Nephron progenitor cell (in vitro differentiated cells): ENCODE data around the gene ATP5PO.

Experiments used
- DNase-seq: peaks from one replicate; pipeline ENCODE4 v3.0.0; 2021
- H3K27ac Mint-ChIP-seq: 2 replicates; pipeline ENCODE4 v1.8.0; 2021; ENCODE audit warnings: mild to moderate bottlenecking, moderate library complexity, mixed read lengths
- H3K27me3 Mint-ChIP-seq: 2 replicates; pipeline ENCODE4 v1.8.0; 2021; ENCODE audit warnings: mild to moderate bottlenecking, low read depth, mixed read lengths; ENCODE audit not compliant: poor library complexity
- H3K36me3 Mint-ChIP-seq: 2 replicates; pipeline ENCODE4 v1.8.0; 2021; ENCODE audit warnings: low read depth, mixed read lengths
- H3K4me1 Mint-ChIP-seq: 2 replicates; pipeline ENCODE4 v1.8.0; 2021; ENCODE audit warnings: mixed read lengths
- H3K4me3 Mint-ChIP-seq: 2 replicates; pipeline ENCODE4 v1.8.0; 2021; ENCODE audit warnings: mild to moderate bottlenecking, moderate library complexity, mixed read lengths
- H3K9me3 Mint-ChIP-seq: 2 replicates; pipeline ENCODE4 v1.8.0; 2021; ENCODE audit warnings: mild to moderate bottlenecking, moderate library complexity, mixed read lengths
- TF ChIP-seq, protein P1 (sequence below): fragments of 200-600 bp; sonication (generic); IDR thresholded peaks from 2 replicates; pipeline ENCODE4 v1.5.0; 2021; ENCODE audit warnings: antibody characterized with exemption

The ATP5PO gene

DNA sequence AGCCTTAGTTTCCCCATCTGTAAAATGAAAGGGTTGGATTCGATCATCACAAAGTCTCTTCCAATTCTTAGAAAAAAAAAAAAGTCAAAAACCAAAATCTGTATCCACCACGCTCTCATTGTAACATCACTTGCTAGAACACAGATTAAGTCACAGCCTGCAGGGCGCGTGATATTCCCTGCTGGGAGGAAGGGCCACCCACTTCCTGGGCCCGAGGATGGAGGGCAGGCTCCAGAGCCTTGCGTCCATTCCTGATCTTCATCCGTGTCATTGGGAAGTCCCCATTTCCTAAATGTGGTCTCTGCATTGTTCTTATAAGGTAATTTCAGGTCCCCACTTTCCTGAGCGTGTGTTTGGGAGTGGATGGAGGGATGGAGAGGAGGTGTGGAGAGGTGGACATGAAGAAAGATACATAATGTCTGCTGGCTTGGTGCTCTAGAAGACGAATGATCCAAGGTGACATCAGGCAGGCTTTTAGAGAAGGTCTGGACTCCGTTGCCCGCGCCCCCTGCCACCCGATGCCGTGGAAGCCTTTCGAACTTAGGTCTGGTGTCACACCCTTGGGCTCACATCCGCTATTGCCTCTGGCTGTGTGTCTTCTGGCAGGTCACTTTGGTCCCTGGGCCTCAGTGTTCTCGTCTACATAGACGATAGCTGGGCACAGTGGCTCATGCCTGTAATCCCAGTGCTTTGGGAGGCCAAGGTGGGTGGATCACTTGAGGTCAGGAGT is 56.1 kb downstream of the ATP5PO start:
- peak overlapping the region; percentile 67 for H3K27ac Mint-ChIP-seq
- H3K36me3 Mint-ChIP-seq, result no peaks in the 10 kb centered on the region
- no peak overlapping the region for H3K4me3 Mint-ChIP-seq
- TF ChIP-seq, protein P1, sequence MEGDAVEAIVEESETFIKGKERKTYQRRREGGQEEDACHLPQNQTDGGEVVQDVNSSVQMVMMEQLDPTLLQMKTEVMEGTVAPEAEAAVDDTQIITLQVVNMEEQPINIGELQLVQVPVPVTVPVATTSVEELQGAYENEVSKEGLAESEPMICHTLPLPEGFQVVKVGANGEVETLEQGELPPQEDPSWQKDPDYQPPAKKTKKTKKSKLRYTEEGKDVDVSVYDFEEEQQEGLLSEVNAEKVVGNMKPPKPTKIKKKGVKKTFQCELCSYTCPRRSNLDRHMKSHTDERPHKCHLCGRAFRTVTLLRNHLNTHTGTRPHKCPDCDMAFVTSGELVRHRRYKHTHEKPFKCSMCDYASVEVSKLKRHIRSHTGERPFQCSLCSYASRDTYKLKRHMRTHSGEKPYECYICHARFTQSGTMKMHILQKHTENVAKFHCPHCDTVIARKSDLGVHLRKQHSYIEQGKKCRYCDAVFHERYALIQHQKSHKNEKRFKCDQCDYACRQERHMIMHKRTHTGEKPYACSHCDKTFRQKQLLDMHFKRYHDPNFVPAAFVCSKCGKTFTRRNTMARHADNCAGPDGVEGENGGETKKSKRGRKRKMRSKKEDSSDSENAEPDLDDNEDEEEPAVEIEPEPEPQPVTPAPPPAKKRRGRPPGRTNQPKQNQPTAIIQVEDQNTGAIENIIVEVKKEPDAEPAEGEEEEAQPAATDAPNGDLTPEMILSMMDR, result no peak
- peaks cover 8% of the 10 kb centered on the region for H3K27me3 Mint-ChIP-seq
- H3K4me1 Mint-ChIP-seq, result peaks cover 22% of the 10 kb centered on the region
- DNase-seq, result no peak
- no peaks in the 10 kb centered on the region for H3K9me3 Mint-ChIP-seq

DNA sequence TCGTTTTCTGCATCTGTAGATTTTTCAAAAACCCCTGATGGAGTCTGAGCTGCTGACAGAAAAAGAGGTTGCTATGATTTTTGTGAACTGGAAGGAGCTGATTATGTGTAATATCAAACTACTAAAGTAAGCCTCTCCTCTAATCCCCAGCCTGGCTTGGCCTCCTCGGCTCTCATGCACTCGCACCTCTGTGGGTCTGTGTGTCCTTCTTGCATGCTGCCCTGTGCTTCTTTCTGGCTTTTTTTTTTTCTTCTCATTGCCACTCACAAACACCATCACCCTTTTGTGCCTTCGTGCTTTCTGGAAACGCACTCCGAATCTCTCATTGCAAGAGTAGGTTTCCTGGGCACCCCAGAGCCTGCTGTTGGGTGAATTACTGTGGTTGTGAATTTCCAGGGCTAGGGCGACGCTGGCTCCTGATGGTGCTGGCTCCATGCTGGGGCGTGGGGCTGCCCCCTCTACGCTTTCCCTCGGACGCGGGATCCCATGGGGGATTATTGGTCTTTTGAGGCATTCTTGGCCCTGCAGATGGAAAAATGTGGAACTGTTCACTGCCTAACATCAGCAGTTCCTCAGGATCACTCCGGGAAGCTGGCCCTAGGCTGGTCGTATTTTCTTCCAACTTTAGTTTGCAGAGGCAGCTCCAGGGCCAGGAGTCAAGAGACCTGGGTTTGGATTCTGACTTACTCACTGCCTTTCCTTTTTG is 56.8 kb downstream of the ATP5PO start:
- Mint-ChIP-seq H3K36me3 (no peaks in the 10 kb centered on the region), H3K4me3 (peak overlapping the region; percentile 9), H3K27ac (peak overlapping the region; percentile 36), H3K4me1 (peaks cover 22% of the 10 kb centered on the region), H3K27me3 (peaks cover 8% of the 10 kb centered on the region), H3K9me3 (no peaks in the 10 kb centered on the region)
- no peak for DNase-seq
- TF ChIP-seq, protein P1, result no peak

DNA sequence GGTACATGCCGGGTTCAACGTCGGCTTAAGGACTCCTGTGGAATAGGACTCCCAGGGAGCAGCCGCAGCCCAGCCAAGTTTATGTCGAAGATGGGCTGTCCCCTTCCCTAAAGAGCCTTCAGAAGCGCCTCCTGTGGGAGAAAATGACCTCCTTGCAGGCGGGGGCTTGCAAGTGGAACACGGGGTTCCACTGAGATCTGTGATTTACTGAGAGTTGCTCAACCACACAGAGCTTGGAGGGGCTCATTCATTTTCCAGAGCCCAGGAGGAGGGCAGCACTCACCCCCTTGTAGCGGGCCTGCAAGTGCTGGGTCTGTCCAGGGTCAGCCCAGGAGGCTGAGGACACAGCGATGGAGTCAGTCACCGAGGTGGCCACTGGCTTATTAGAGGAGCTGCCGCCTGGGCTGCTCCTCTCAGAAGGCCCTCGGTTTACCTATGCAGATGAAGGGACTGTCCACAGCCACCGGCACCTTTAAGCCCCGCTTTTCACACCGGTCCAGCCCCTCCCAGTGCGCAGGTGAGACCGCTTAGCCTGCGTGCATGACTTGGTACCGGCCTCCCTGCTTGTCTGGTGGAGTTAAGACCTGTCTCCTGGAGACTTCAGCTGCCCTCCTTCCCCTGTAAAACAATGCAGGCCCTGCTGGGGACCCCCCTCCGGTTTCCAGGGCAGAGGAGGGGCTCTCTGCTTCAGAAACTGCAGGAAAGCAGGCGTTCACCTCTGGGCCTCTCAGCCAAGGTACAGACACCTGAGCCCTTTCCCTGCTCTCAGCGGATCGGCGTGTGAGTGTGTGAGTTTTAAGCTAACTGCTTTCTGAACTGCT is 57.5 kb downstream of the ATP5PO start:
- H3K9me3 Mint-ChIP-seq, result no peaks in the 10 kb centered on the region
- DNase-seq, result no peak
- no peaks in the 10 kb centered on the region for H3K36me3 Mint-ChIP-seq
- H3K27ac Mint-ChIP-seq, result peak overlapping the region; percentile 36
- H3K4me3 Mint-ChIP-seq, result no peak overlapping the region
- peaks cover 27% of the 10 kb centered on the region for H3K4me1 Mint-ChIP-seq
- TF ChIP-seq, protein P1, result no peak
- peaks cover 8% of the 10 kb centered on the region for H3K27me3 Mint-ChIP-seq

DNA sequence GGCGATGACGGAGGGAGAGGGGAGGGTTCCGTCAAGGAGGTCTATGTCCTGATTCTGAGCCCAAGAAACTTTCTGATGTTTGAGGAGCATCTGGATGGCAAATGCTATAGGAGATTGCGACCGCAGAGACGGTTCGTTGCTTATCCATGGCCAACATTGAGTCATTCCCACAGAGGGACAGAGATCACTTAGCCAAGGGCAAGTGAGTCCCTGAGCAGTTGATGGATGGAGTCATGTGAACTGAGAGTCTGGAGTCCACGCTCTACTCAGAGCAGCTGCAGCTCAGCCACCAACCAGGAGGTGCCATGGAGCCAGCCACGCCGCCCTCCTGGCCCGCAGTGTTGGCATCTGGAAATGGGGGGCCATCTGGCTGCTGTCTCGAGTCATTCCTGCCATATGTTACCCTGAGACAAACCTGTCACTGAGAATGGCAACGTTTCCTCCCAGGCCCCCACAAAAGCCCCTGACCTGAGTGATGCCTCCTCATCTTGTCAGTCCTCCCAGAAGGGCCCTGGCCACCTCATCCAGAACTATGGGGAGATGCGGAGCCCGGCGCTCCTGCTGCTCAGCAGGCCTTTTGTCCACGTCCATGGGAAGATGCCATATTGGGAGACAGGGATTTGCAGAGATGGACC is 58.6 kb downstream of the ATP5PO start:
- no peaks in the 10 kb centered on the region for H3K36me3 Mint-ChIP-seq
- TF ChIP-seq, protein P1, result no peak
- H3K27me3 Mint-ChIP-seq, result peaks cover 8% of the 10 kb centered on the region
- H3K4me3 Mint-ChIP-seq, result no peak overlapping the region
- no peaks in the 10 kb centered on the region for H3K9me3 Mint-ChIP-seq
- no peak overlapping the region for H3K27ac Mint-ChIP-seq
- no peak for DNase-seq
- H3K4me1 Mint-ChIP-seq, result peaks cover 27% of the 10 kb centered on the region

DNA sequence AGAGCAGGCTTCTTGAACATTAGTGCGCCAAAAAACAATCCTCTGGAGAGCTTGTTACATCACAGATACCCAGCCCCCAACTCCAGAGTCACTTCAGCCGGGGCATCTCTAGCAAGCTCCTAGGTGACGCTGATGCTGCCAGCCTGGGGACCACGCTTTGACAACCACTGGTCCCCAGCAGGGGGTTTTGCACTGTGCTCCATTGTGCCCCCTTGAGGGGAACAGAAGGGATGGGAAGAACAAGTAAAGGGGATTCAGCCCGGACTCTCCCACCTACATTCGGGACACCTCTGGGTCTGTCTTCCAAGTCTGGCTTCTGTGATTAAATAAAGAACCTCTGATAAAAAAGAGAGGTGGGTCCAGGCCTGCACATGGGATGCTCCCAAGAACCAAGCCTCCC is 60.4 kb downstream of the ATP5PO start:
- no peak for DNase-seq
- H3K27me3 Mint-ChIP-seq, result peaks cover 8% of the 10 kb centered on the region
- H3K9me3 Mint-ChIP-seq, result no peaks in the 10 kb centered on the region
- no peaks in the 10 kb centered on the region for H3K36me3 Mint-ChIP-seq
- H3K27ac Mint-ChIP-seq, result no peak overlapping the region
- peaks cover 22% of the 10 kb centered on the region for H3K4me1 Mint-ChIP-seq
- no peak overlapping the region for H3K4me3 Mint-ChIP-seq
- TF ChIP-seq, protein P1, result no peak
